Measurements from ENCODE around the gene PRRC1. TPM values are rescaled to one million over a fixed set of nuclear protein-coding genes. Genes with fewer than 3 reads are reported as not detected.

PRRC1 gene
- total and polyA plus RNA-seq, 2 experiments from 2014 or later = 53.9 to 105 TPM

- H3K79me2 ChIP-seq = no peaks in the 10 kb centered on the region
- TF ChIP-seq CTCF (IDR thresholded peaks at IDR 0.05; ENCODE audit: poor library complexity) (no peak), EZH2phosphoT487 (IDR thresholded peaks at IDR 0.05; ENCODE audit: low read depth, severe bottlenecking, unreplicated experiment) (no peak), EZH2 (IDR thresholded peaks at IDR 0.05; ENCODE audit: borderline replicate concordance) (no peak)
- no peaks in the 10 kb centered on the region for H3K9me3 ChIP-seq (ENCODE audit: low read depth)
- H3K9me2 ChIP-seq (replicated peaks; ENCODE audit: insufficient read depth) = no peaks in the 10 kb centered on the region
- WGBS (ENCODE audit: low lambda C conversion rate, missing lambda C conversion rate) = 98% methylated on average over 2 of the region's 2 CpGs
- no peaks in the 10 kb centered on the region for H3K36me3 ChIP-seq (replicated peaks; ENCODE audit: insufficient read depth, low read depth)
- H2AFZ ChIP-seq = no peak overlapping the region
- H3K27ac ChIP-seq = no peak overlapping the region
- DNase-seq (ENCODE audit: low spot score) = no peak
- no peaks in the 10 kb centered on the region for H3K4me1 ChIP-seq (ENCODE audit: insufficient read depth)
- no peak overlapping the region for H3K4me3 ChIP-seq
- H3K27me3 ChIP-seq = no peaks in the 10 kb centered on the region
- H3K4me2 ChIP-seq = no peak overlapping the region
- no peaks in the 10 kb centered on the region for H4K20me1 ChIP-seq (ENCODE audit: insufficient read depth, poor library complexity, severe bottlenecking)
Observed at GRCh38 chr5:127580731-127581130, 63.3 kb downstream of the PRRC1 start.

DNA sequence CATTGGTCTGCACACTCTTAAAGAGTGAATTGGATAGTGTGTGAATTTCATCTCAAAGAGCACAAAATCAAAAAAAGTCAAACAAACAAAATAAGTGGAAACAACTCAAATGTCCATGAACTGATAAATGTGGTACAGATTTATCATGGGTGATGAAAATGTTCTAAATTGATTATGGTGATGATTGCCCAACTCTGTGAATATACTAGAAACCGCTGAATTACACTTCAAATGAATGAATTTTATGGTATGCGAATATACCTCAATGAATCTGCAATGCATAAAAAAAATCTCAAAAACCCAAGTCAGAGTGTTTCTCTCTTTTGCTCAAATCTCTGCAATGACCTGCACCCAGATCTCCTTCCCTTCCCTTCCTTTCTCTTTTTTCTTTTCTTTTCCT is 64.0 kb downstream of the PRRC1 start:
- H3K4me3 ChIP-seq = no peak overlapping the region
- H3K9me2 ChIP-seq (replicated peaks; ENCODE audit: insufficient read depth) = no peaks in the 10 kb centered on the region
- H3K79me2 ChIP-seq = no peaks in the 10 kb centered on the region
- no peak for DNase-seq (ENCODE audit: low spot score)
- no peaks in the 10 kb centered on the region for H3K9me3 ChIP-seq (ENCODE audit: low read depth)
- H3K36me3 ChIP-seq (replicated peaks; ENCODE audit: insufficient read depth, low read depth) = no peaks in the 10 kb centered on the region
- no peak overlapping the region for H3K4me2 ChIP-seq
- no peaks in the 10 kb centered on the region for H3K27me3 ChIP-seq
- no peaks in the 10 kb centered on the region for H4K20me1 ChIP-seq (ENCODE audit: insufficient read depth, poor library complexity, severe bottlenecking)
- TF ChIP-seq EZH2phosphoT487 (IDR thresholded peaks at IDR 0.05; ENCODE audit: low read depth, severe bottlenecking, unreplicated experiment) = no peak
- H3K4me1 ChIP-seq (ENCODE audit: insufficient read depth) = no peaks in the 10 kb centered on the region
- H3K27ac ChIP-seq = no peak overlapping the region
- no peak overlapping the region for H2AFZ ChIP-seq
- 96% methylated on average over 2 of the region's 2 CpGs for WGBS (ENCODE audit: low lambda C conversion rate, missing lambda C conversion rate)

GRCh38 chr5:127582773-127583370 is 65.4 kb downstream of the PRRC1 start:
- H3K79me2 ChIP-seq = no peaks in the 10 kb centered on the region
- TF ChIP-seq EZH2 (IDR thresholded peaks at IDR 0.05; ENCODE audit: borderline replicate concordance) = no peak
- TF ChIP-seq CTCF (IDR thresholded peaks at IDR 0.05; ENCODE audit: poor library complexity) = no peak
- no peak for TF ChIP-seq EZH2phosphoT487 (IDR thresholded peaks at IDR 0.05; ENCODE audit: low read depth, severe bottlenecking, unreplicated experiment)
- H3K4me2 ChIP-seq = no peak overlapping the region
- H3K4me1 ChIP-seq (ENCODE audit: insufficient read depth) = no peaks in the 10 kb centered on the region
- no peaks in the 10 kb centered on the region for H3K36me3 ChIP-seq (replicated peaks; ENCODE audit: insufficient read depth, low read depth)
- H3K9me3 ChIP-seq (ENCODE audit: low read depth) = no peaks in the 10 kb centered on the region
- WGBS (ENCODE audit: low lambda C conversion rate, missing lambda C conversion rate) = 91% methylated on average over 3 of the region's 3 CpGs
- H2AFZ ChIP-seq = no peak overlapping the region
- H3K4me3 ChIP-seq = no peak overlapping the region
- no peak for DNase-seq (ENCODE audit: low spot score)
- H4K20me1 ChIP-seq (ENCODE audit: insufficient read depth, poor library complexity, severe bottlenecking) = no peaks in the 10 kb centered on the region
- no peaks in the 10 kb centered on the region for H3K27me3 ChIP-seq
- H3K27ac ChIP-seq = no peak overlapping the region
- H3K9me2 ChIP-seq (replicated peaks; ENCODE audit: insufficient read depth) = no peaks in the 10 kb centered on the region

DNA sequence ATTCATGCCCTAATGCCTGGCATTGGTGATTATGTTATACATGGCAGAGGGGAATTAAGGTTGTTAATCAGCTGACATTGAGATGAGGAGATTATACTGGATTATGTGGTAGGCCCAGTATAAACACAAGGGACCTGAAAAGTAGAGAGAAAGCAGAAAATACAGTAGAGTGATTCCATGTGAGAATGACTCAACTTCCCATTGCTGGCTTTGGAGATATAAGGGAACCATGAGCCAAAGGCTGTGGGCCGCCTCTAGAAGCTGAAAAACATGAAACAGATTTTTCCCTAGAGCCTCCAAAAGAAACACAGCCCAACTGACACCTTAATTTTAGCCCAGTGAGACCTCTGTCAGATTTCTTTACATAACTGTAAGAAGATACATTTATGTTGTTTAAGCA is 66.4 kb downstream of the PRRC1 start:
- Histone ChIP-seq H2AFZ (no peak overlapping the region), H3K27ac (no peak overlapping the region), H4K20me1 (ENCODE audit: insufficient read depth, poor library complexity, severe bottlenecking) (no peaks in the 10 kb centered on the region), H3K4me2 (no peak overlapping the region), H3K9me3 (ENCODE audit: low read depth) (no peaks in the 10 kb centered on the region), H3K27me3 (no peaks in the 10 kb centered on the region), H3K36me3 (replicated peaks; ENCODE audit: insufficient read depth, low read depth) (no peaks in the 10 kb centered on the region), H3K79me2 (no peaks in the 10 kb centered on the region), H3K9me2 (replicated peaks; ENCODE audit: insufficient read depth) (no peaks in the 10 kb centered on the region), H3K4me1 (ENCODE audit: insufficient read depth) (no peaks in the 10 kb centered on the region), H3K4me3 (no peak overlapping the region)
- no peak for DNase-seq (ENCODE audit: low spot score)
- WGBS (ENCODE audit: low lambda C conversion rate, missing lambda C conversion rate) = 64% methylated on average over 1 of the region's 1 CpG
- TF ChIP-seq EZH2phosphoT487 (IDR thresholded peaks at IDR 0.05; ENCODE audit: low read depth, severe bottlenecking, unreplicated experiment) = no peak

All from hepatocyte (in vitro differentiated cells).